Ectodermal cell (in vitro differentiated cells): Measurements from ENCODE around the gene NINJ1.

Source experiments
- H3K27ac ChIP-seq: 2 replicates; pipeline ENCODE4 v1.7.0; 2013; ENCODE audit warnings: mild to moderate bottlenecking, low read depth, low read length; ENCODE audit not compliant: insufficient read depth, poor library complexity, severe bottlenecking
- H3K27me3 ChIP-seq: 2 replicates; pipeline ENCODE4 v1.7.0; 2013; ENCODE audit warnings: mild to moderate bottlenecking, low read length; ENCODE audit not compliant: insufficient read depth, control insufficient read depth, poor library complexity, severe bottlenecking
- H3K36me3 ChIP-seq: one replicate; pipeline ENCODE4 v1.7.0; 2013; ENCODE audit warnings: low read length; ENCODE audit not compliant: control insufficient read depth, insufficient read depth
- H3K4me1 ChIP-seq: one replicate; pipeline ENCODE4 v1.7.0; 2013; ENCODE audit warnings: low read length; ENCODE audit not compliant: control insufficient read depth, insufficient read depth
- H3K4me3 ChIP-seq: 2 replicates; pipeline ENCODE4 v1.7.0; 2013; ENCODE audit warnings: low read depth, low read length, control low read depth; ENCODE audit not compliant: insufficient read depth
- H3K9me3 ChIP-seq: 2 replicates; pipeline ENCODE4 v1.7.0; 2013; ENCODE audit warnings: mild to moderate bottlenecking, low read length, moderate library complexity; ENCODE audit not compliant: control insufficient read depth
- WGBS, 2 experiments: methylation state at CpG; one replicate each; pipeline ENCODE4 v1.1.7; 2013; ENCODE audit warnings: missing lambda C conversion rate in 2 of 2; 5-methylcytosine and 5-hydroxymethylcytosine counted together

NINJ1 gene

DNA sequence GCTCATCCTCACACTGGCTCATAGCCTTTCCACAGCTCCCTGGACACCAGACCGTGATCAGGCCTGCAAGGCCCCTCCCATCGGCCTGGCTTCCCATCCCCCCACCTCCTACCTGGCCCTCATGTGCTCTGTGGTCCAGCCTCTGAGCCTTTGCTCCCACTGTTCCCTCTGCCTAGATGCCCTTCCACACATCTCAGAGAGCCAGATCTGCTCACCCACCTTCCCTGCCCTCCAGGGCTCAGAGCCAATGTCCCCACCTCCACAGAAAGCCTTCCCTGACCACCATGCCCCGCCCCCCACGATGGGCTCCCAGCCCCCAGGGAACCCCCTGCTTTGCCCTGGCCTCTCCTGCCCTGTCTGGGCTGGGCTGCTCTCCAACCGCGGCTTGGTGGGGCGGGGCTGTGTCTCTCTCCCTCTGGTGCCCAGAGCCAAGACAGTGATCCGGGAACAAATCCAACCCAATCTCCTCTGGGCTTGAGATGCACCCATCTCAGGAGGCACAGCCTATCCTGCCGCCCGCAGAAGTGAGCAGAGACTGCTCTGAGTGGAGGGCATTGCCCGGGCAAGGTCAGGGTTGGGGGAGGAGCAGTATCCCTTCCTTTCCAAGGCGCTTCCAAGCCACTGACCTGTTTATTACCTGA, 1.6 kb downstream of the NINJ1 start:
- peaks cover 20% of the 10 kb centered on the region for H3K27me3 ChIP-seq
- H3K4me3 ChIP-seq, result no peak overlapping the region
- H3K4me1 ChIP-seq, result peaks cover 25% of the 10 kb centered on the region
- no peaks in the 10 kb centered on the region for H3K36me3 ChIP-seq
- H3K27ac ChIP-seq, result no peak overlapping the region
- WGBS, 2 experiments, result 60 to 65% methylated on average over 12 of the region's 12 CpGs
- no peaks in the 10 kb centered on the region for H3K9me3 ChIP-seq

DNA sequence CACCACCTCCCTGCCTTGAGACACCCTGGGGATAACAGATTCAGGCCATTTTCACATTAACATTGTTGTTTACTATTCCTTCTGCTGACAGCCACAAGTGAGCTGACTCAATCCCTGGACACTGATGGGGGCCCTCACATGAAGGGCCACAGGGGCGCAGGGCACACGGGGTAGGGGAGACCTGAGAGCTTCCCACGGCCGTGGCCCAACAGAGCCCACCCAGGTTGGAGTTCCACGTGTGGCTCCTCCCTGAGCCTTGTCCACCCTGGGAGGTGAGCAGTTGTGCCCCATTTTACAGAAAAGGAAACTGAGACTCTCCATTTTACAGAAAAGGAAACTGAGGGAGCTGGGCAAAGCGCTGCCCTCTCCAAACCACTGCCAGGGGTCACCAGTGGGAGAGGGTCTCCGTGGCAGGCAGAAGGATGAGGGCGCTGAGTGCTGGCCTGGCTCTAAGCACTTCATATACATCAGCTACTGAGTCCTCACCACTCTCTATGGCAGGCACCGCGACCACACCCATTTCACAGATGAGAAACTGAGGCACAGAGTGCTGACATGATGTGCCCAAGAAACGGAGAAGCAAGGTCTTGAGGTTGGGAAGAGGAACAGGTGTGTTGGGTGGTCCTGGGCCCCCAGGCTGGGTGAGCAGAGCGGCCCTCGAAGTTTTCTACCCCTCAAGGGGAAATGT, 2.3 kb downstream of the NINJ1 start:
- H3K27me3 ChIP-seq, result peaks cover 20% of the 10 kb centered on the region
- H3K4me3 ChIP-seq, result no peak overlapping the region
- no peak overlapping the region for H3K27ac ChIP-seq
- H3K4me1 ChIP-seq, result peaks cover 32% of the 10 kb centered on the region
- no peaks in the 10 kb centered on the region for H3K36me3 ChIP-seq
- WGBS, 2 experiments, result 96% methylated on average over 13 of the region's 13 CpGs
- H3K9me3 ChIP-seq, result no peaks in the 10 kb centered on the region

DNA sequence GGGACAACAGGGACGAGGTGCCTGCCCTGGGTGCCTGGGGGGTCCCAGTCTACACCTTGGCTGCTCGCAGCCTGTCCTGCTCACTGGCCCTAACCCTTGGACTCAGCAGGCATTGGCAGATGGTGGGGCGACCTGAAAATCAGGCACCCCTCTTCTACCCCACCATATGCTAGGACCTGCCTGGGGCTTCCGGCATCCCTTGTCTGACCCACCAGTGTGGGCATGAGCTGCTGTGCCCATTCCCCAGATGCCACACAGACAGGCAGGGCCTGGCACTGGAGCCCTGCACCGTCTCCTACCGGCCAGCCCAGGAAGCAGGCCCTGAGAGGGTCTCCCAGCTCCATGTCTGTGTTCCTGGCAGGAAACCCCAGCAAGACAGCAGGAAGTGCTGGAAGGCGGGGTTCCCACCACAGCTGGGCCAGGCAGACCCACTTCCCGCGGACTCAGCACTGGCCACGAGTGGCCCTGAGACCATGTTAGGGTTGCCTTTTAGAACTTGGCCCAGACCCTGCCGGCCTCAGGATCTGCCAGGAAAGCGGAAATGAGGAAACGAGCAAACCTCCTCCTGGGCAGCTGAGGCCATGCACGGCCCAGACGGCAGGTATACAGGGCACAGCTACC, 3.1 kb downstream of the NINJ1 start:
- peaks cover 38% of the 10 kb centered on the region for H3K4me1 ChIP-seq

DNA sequence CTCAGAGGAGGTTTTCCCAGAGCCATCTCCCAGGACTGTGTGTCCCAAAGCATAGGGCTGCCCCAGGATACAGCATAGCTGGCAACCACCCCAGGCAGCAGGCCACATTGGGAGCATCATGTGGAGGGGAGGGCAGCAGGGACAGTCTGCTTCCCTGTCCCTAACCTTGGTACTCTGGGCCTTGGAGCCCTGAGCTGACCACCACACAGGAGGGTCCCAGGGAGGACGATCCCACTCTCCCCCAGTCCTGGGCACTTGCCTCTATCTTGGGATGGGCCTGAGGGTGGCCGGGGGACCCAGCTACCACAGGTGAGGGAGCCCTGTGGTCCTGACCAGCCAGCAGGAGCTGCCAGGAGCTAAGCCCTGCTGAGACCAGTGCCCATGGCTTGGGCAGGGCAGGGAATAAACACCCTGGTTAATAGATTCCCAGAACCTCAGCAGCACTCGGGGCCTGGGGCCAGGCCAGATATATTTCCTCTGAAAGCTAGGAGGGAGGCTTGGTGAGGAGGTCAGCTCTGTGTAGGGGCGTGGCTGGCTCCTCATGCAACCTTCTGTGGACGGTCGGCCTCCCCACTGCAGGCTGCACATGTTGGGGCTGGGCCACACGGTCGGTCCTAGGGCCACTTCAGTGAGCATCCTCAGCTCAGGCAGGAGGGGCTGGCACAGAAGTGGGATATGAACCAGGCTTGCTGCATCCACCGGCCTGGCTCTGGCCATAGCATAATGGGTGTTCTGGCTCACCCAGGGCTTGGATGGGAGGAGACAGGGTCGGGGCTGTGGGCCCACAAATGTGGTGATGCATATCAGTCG, 4.2 kb downstream of the NINJ1 start:
- Histone ChIP-seq H3K36me3 (no peaks in the 10 kb centered on the region), H3K27ac (no peak overlapping the region), H3K4me3 (no peak overlapping the region), H3K4me1 (peaks cover 34% of the 10 kb centered on the region), H3K27me3 (peaks cover 13% of the 10 kb centered on the region), H3K9me3 (no peaks in the 10 kb centered on the region)
- WGBS, 2 experiments, result 92 to 94% methylated on average over 11 of the region's 11 CpGs

More for the DNA sequence above, 3.1 kb downstream of the NINJ1 start:
- Histone ChIP-seq H3K4me3 (no peak overlapping the region), H3K27ac (no peak overlapping the region), H3K36me3 (no peaks in the 10 kb centered on the region), H3K27me3 (peaks cover 20% of the 10 kb centered on the region), H3K9me3 (no peaks in the 10 kb centered on the region)
- whole genome bisulfite sequencing, 2 experiments, result 92 to 93% methylated on average over 15 of the region's 15 CpGs

DNA sequence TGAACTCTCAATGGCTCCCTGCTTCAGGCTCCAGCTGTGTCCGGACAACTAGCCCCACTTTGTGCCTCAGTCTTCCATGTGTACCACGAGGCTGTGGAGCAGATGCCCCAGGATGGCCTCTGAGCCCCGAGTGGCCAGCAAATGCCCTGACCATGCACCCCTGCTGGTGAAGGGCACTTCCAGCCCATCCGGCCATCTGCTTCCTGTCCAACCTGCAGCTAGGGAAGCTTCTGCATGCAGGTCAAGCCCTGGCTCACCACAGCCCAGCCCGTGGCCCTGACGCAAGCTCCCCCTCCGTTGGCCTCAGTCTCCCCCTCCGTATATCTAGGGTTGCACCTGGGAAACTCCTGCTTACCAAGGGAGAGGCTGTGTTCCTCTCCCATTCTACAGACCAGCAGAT, 4.8 kb downstream of the NINJ1 start:
- no peak overlapping the region for H3K4me3 ChIP-seq
- no peak overlapping the region for H3K27ac ChIP-seq
- WGBS, 2 experiments, result 92 to 94% methylated on average over 8 of the region's 8 CpGs
- H3K9me3 ChIP-seq, result no peaks in the 10 kb centered on the region
- peaks cover 30% of the 10 kb centered on the region for H3K4me1 ChIP-seq
- peaks cover 9% of the 10 kb centered on the region for H3K27me3 ChIP-seq
- no peaks in the 10 kb centered on the region for H3K36me3 ChIP-seq

DNA sequence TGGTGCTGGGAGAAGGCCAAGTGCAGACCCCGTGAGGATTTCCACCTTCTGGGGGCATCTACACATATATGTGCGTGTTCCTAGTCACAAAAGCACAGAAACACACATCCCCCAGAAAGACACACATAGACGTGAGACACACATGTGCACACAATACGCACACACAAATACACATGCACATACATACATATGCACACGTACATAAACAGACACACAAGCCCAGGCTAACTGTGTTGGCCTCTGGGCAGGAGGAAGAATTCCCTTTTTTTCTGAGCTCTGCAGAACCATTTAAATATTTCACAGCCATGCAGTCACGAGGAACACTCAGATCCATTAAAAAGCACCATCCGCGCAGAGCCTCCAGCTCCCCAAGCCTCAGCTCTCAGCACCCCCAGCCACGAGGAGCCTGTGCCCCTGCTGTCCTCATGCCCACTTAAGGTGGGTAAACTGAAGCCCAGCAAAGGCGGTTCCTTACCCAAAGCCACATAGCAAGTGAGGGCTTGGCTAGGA, 5.3 kb downstream of the NINJ1 start:
- Histone ChIP-seq H3K4me3 (no peak overlapping the region), H3K36me3 (no peaks in the 10 kb centered on the region), H3K4me1 (peaks cover 30% of the 10 kb centered on the region), H3K27me3 (peaks cover 9% of the 10 kb centered on the region), H3K9me3 (no peaks in the 10 kb centered on the region), H3K27ac (no peak overlapping the region)
- 94% methylated on average over 10 of the region's 10 CpGs for WGBS, 2 experiments

DNA sequence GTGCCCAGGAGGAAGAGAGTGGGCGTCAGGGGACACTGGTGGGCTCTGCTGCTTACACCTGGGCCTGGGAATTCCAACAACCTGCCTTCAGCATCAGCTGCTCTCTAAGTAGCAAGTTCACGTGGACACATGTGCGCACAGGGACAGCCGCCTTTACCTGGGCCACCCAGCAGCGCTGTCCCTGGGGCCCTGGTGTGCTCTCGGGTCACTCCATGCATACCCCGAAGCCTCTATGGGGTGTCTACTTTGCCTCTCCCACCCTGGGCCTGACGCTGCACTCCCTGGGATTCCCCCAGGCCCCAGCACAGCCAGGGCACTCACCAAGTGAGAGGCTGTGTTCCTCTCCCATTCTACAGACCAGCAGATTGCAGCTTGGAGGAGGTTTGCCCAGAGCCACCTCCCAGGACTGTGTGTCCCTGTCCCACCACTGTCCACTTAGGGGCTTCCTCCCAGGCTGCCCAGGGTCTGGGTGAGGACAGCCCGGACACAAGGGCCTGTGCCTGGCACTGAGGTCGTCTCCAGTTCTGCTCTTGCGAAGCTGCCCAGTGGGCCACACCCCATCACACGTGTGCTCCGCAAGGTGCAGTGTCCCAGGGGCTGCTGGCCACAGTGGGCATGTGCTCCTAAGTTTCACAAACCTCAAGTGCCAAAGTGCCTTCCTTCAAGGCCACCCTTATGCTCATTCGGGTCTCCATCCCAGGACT, 5.9 kb downstream of the NINJ1 start:
- Histone ChIP-seq H3K4me1 (peaks cover 26% of the 10 kb centered on the region), H3K4me3 (no peak overlapping the region), H3K36me3 (no peaks in the 10 kb centered on the region), H3K27ac (no peak overlapping the region), H3K27me3 (peaks cover 3% of the 10 kb centered on the region), H3K9me3 (no peaks in the 10 kb centered on the region)
- 92 to 96% methylated on average over 14 of the region's 14 CpGs for WGBS, 2 experiments

DNA sequence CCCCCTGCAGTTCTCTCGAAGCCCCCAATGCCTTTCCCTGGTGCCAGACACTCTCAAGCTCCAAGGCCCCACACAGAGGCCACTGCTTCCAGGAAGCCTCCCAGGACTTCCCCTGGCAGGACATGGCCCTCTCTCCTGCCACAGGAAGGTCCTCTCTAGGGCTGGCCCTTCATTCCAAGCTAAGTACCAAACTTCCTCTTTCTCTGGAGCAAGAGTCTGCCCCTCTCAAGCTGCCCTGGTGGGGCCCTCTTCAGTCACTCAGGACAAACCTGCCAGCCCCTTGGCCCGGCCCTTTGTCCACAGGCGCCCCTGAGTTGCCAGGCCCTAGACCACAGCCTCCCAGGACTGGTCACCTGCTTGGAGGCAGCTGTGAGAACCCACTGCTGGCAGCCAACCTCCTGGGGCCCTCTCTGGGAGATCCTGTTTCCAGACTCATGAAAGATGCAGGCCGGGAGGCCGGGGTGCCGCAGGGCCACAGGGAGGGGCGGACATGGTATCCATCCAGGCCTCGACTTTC, 6.6 kb downstream of the NINJ1 start:
- Histone ChIP-seq H3K27ac (no peak overlapping the region), H3K9me3 (no peaks in the 10 kb centered on the region), H3K27me3 (no peaks in the 10 kb centered on the region), H3K4me1 (peaks cover 19% of the 10 kb centered on the region), H3K4me3 (no peak overlapping the region), H3K36me3 (no peaks in the 10 kb centered on the region)
- WGBS, 2 experiments, result 82 to 85% methylated on average over 8 of the region's 8 CpGs

DNA sequence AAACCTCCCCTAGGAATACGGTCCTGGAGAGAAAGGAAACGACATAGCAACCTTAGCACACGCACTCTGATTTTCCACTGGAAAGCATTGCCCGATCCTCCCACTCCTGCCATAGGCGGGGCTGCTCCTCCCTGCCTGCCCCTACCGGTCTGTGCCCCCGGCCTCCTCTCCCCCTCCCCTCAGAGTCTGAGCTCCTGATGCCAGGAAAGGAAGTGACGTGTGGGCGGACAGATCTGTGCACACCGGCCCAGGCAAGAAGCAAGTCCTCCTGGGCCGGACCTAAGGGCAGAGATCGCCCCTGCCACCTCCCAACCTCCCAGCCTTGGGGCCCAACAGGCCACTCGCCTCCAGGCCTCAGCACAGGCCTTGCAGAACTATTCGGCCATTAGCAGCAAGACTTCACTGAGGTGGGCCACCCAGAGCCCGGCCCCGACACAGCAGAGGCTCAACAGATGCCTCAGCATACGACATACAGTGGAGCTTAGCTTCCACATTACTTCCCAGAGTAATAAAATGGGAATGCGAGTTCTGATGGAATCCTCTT, 7.2 kb downstream of the NINJ1 start:
- H3K27ac ChIP-seq, result no peak overlapping the region
- H3K9me3 ChIP-seq, result no peaks in the 10 kb centered on the region
- no peak overlapping the region for H3K4me3 ChIP-seq
- H3K36me3 ChIP-seq, result no peaks in the 10 kb centered on the region
- 57 to 62% methylated on average over 18 of the region's 18 CpGs for WGBS, 2 experiments
- H3K27me3 ChIP-seq, result no peaks in the 10 kb centered on the region
- peaks cover 17% of the 10 kb centered on the region for H3K4me1 ChIP-seq
